HCT116 (cell line): ENCODE data around the gene SKA3.

Experiments
- CBX3 ChIP-seq: IDR thresholded peaks from 2 replicates; pipeline ENCODE4 v1.6.1; 2012; ENCODE audit warnings: low read depth
- CEBPB ChIP-seq: IDR thresholded peaks from 2 replicates; pipeline ENCODE4 v1.6.1; 2012; ENCODE audit warnings: low read depth
- EZH2 ChIP-seq: fragments of 200-600 bp; sonication (generic); IDR thresholded peaks from 2 replicates; pipeline ENCODE4 v1.6.1; 2017; ENCODE audit warnings: antibody characterized with exemption, mixed run types
- EZH2phosphoT487 ChIP-seq: fragments of 200-600 bp; IDR thresholded peaks from 2 replicates; pipeline ENCODE4 v1.6.1; 2018; ENCODE audit warnings: antibody characterized with exemption, borderline replicate concordance
- JUND ChIP-seq: IDR thresholded peaks from 2 replicates; pipeline ENCODE4 v1.6.1; 2012
- POLR2A ChIP-seq: IDR thresholded peaks from 2 replicates; pipeline ENCODE4 v1.7.0; 2011; ENCODE audit warnings: borderline replicate concordance; ENCODE audit not compliant: insufficient read depth, insufficient read length; ENCODE audit errors: extremely low read depth
- POLR2AphosphoS5 ChIP-seq: IDR thresholded peaks from 2 replicates; pipeline ENCODE4 v1.6.1; 2011; ENCODE audit warnings: mild to moderate bottlenecking, low read depth, low read length, moderate library complexity
- RAD21 ChIP-seq: IDR thresholded peaks from 2 replicates; pipeline ENCODE4 v1.6.1; 2012; ENCODE audit warnings: low read depth, mild to moderate bottlenecking
- SIN3A ChIP-seq: IDR thresholded peaks from 2 replicates; pipeline ENCODE4 v1.6.1; 2012; ENCODE audit warnings: low read depth
- SP1 ChIP-seq: IDR thresholded peaks from 2 replicates; pipeline ENCODE4 v1.6.1; 2012; ENCODE audit warnings: low read depth
- SRF ChIP-seq: IDR thresholded peaks from 2 replicates; pipeline ENCODE4 v1.6.1; 2012; ENCODE audit warnings: low read depth
- YY1 ChIP-seq: IDR thresholded peaks from 2 replicates; pipeline ENCODE4 v1.6.1; 2011; ENCODE audit warnings: low read length, low read depth, moderate library complexity, mild to moderate bottlenecking; ENCODE audit not compliant: insufficient replicate concordance; ENCODE audit errors: extremely low read depth
- TF ChIP-seq, protein P1 (sequence below), 3 experiments: fragments of 200-600 bp in 1 of 3; sonication (generic) in 1 of 3; IDR thresholded peaks in 2 of 3; conservative IDR thresholded peaks in 1 of 3; 2 replicates each; pipeline ENCODE4 v1.5.1; 2012 to 2017; ENCODE audit warnings: low read depth in 2 of 3, low read length in 2 of 3, antibody characterized with exemption in 1 of 3, borderline replicate concordance in 1 of 3, control low read depth in 1 of 3, mild to moderate bottlenecking in 1 of 3, mixed read lengths in 1 of 3, mixed run types in 1 of 3, moderate library complexity in 1 of 3; ENCODE audit not compliant: insufficient read depth in 1 of 3
- TF ChIP-seq, protein P2 (sequence below): IDR thresholded peaks from 2 replicates; pipeline ENCODE4 v1.6.1; 2011; ENCODE audit warnings: mild to moderate bottlenecking, low read length, moderate library complexity; ENCODE audit not compliant: insufficient replicate concordance; ENCODE audit errors: extremely low read depth

DNA sequence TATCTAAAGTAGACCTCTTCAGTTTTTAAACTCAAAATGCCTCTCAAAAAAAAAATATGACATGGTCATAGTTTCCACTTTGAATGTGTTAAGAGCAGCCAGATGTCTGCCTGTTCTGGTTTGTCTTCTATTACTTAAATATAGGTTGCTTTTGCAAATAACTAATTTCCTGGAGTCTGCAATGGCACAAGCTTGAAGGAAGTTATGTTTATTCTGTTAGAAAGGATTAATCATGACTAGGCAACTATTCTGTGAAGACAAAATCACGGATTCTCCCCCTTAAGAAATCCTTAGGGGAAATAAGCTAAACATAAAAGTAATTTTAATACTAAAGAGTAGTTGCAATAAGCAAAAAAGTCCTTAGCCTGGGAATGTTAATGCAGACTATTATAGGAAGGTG lies 26.3 kb downstream of the SKA3 start:
- no peak for TF ChIP-seq POLR2A
- no peak for TF ChIP-seq SP1
- TF ChIP-seq, protein P1, sequence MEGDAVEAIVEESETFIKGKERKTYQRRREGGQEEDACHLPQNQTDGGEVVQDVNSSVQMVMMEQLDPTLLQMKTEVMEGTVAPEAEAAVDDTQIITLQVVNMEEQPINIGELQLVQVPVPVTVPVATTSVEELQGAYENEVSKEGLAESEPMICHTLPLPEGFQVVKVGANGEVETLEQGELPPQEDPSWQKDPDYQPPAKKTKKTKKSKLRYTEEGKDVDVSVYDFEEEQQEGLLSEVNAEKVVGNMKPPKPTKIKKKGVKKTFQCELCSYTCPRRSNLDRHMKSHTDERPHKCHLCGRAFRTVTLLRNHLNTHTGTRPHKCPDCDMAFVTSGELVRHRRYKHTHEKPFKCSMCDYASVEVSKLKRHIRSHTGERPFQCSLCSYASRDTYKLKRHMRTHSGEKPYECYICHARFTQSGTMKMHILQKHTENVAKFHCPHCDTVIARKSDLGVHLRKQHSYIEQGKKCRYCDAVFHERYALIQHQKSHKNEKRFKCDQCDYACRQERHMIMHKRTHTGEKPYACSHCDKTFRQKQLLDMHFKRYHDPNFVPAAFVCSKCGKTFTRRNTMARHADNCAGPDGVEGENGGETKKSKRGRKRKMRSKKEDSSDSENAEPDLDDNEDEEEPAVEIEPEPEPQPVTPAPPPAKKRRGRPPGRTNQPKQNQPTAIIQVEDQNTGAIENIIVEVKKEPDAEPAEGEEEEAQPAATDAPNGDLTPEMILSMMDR (IDR thresholded peaks at IDR 0.05 in 2 of 3, conservative IDR thresholded peaks at IDR 0.05 in 1 of 3; ENCODE audit: borderline replicate concordance in 1 of 3, insufficient read depth in 1 of 3, low read depth in 2 of 3, low read length in 2 of 3): no peak
- TF ChIP-seq YY1: no peak
- no peak for TF ChIP-seq CEBPB
- TF ChIP-seq POLR2AphosphoS5: no peak
- no peak for TF ChIP-seq RAD21
- TF ChIP-seq EZH2: no peak
- no peak for TF ChIP-seq JUND
- no peak for TF ChIP-seq CBX3
- TF ChIP-seq EZH2phosphoT487: no peak
- TF ChIP-seq, protein P2, sequence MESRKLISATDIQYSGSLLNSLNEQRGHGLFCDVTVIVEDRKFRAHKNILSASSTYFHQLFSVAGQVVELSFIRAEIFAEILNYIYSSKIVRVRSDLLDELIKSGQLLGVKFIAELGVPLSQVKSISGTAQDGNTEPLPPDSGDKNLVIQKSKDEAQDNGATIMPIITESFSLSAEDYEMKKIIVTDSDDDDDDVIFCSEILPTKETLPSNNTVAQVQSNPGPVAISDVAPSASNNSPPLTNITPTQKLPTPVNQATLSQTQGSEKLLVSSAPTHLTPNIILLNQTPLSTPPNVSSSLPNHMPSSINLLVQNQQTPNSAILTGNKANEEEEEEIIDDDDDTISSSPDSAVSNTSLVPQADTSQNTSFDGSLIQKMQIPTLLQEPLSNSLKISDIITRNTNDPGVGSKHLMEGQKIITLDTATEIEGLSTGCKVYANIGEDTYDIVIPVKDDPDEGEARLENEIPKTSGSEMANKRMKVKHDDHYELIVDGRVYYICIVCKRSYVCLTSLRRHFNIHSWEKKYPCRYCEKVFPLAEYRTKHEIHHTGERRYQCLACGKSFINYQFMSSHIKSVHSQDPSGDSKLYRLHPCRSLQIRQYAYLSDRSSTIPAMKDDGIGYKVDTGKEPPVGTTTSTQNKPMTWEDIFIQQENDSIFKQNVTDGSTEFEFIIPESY: no peak
- TF ChIP-seq SIN3A: no peak
- no peak for TF ChIP-seq SRF
